OCI-LY3 (cell line): ENCODE results near the gene PTPRCAP.
"Not testable (repeated sequence)": the region's sequence is repeated elsewhere in the genome, so short reads cannot be mapped to it uniquely, and the experiment has no call there.

ENCODE experiments used
- H2AFZ ChIP-seq: fragments of 200-600, 300-600 bp; shearing (Covaris generic); 2 replicates; pipeline ENCODE4 v1.6.0; 2014; ENCODE audit warnings: antibody characterized with exemption, low read depth, low read length
- H3K27ac ChIP-seq: fragments of 200-600, 300-600 bp; sonication (generic); 2 replicates; pipeline ENCODE4 v1.5.1; 2014; ENCODE audit warnings: mild to moderate bottlenecking, low read length, moderate library complexity, mixed read lengths
- H3K27me3 ChIP-seq: fragments of 200-600, 300-600 bp; sonication (generic); 2 replicates; pipeline ENCODE4 v1.6.1; 2014; ENCODE audit warnings: low read depth, low read length, mixed read lengths
- H3K36me3 ChIP-seq: fragments of 200-600, 300-600 bp; sonication (generic); replicated peaks from 2 replicates; pipeline ENCODE3; 2014; ENCODE audit warnings: low read depth, low read length, mixed read lengths
- H3K4me1 ChIP-seq: fragments of 300-600, 200-600 bp; sonication (generic); 2 replicates; pipeline ENCODE4 v1.6.1; 2014; ENCODE audit warnings: low read length, mixed read lengths
- H3K4me2 ChIP-seq: fragments of 200-600, 300-600 bp; sonication (generic); 2 replicates; pipeline ENCODE4 v1.6.1; 2014; ENCODE audit warnings: low read length, mixed read lengths
- H3K4me3 ChIP-seq: fragments of 300-600, 200-600 bp; sonication (generic); 2 replicates; pipeline ENCODE4 v1.5.1; 2014; ENCODE audit warnings: antibody characterized with exemption, mild to moderate bottlenecking, low read length, moderate library complexity
- H3K79me2 ChIP-seq: fragments of 300-600, 200-600 bp; shearing (Covaris generic); 2 replicates; pipeline ENCODE4 v1.6.1; 2014; ENCODE audit warnings: mild to moderate bottlenecking, low read length, mixed read lengths
- H3K9ac ChIP-seq: fragments of 300-600, 200-600 bp; shearing (Covaris generic); 2 replicates; pipeline ENCODE4 v1.6.0; 2014; ENCODE audit warnings: mild to moderate bottlenecking, low read length, moderate library complexity
- H3K9me3 ChIP-seq: fragments of 200-600, 300-600 bp; shearing (Covaris generic); 2 replicates; pipeline ENCODE4 v1.6.1; 2014; ENCODE audit warnings: low read length, mixed read lengths; ENCODE audit not compliant: insufficient read depth
- H4K20me1 ChIP-seq: fragments of 200-600, 300-600 bp; sonication (generic); 2 replicates; pipeline ENCODE4 v1.6.1; 2016; ENCODE audit warnings: low read length, mixed read lengths; ENCODE audit not compliant: insufficient read depth
- CTCF ChIP-seq: fragments of 200-600, 300-600 bp; sonication (generic); IDR thresholded peaks from 2 replicates; pipeline ENCODE4 v1.5.1; 2014; ENCODE audit warnings: antibody characterized with exemption, low read length, low read depth
- EZH2phosphoT487 ChIP-seq: fragments of 200-600 bp; shearing (Covaris generic); IDR thresholded peaks from 2 replicates; pipeline ENCODE4 v1.6.1; 2018; ENCODE audit warnings: antibody characterized with exemption, mixed run types, low read depth

PTPRCAP gene

GRCh38 chr11:67483831-67484665 is 46.6 kb upstream of the PTPRCAP start:
- Histone ChIP-seq H2AFZ (no peak overlapping the region), H3K36me3 (peaks cover 14% of the 10 kb centered on the region), H3K9ac (peak overlapping the region; percentile 68), H3K4me1 (peaks cover 58% of the 10 kb centered on the region), H3K4me3 (peak overlapping the region; percentile 76), H3K9me3 (no peaks in the 10 kb centered on the region), H4K20me1 (peaks cover 10% of the 10 kb centered on the region; the same call in 1 of the 2 replicates), H3K27ac (peak overlapping the region; percentile 82), H3K79me2 (peaks cover 39% of the 10 kb centered on the region), H3K27me3 (0 out of 2 replicates have a peak, but pooled peaks cover 5% of the 10 kb centered on the region), H3K4me2 (peak overlapping the region; percentile 95)
- TF ChIP-seq CTCF (no peak), EZH2phosphoT487 (no peak)

GRCh38 chr11:67482827-67483798 is 45.6 kb upstream of the PTPRCAP start, which contains the start of gene AIP:
Gene AIP, plus strand, starts transcription at chr11:67483026. Its CDS starts 133 bp downstream, at chr11:67483159.
- H3K27ac ChIP-seq = peak within 1 kb of the TSS; percentile 82
- peak within 1 kb of the TSS; percentile 95 for H3K4me2 ChIP-seq
- peaks cover 13% of the 10 kb centered on the region for H3K36me3 ChIP-seq
- H3K9ac ChIP-seq = peak within 1 kb of the TSS; percentile 68
- peaks cover 38% of the 10 kb centered on the region for H3K79me2 ChIP-seq
- peaks cover 9% of the 10 kb centered on the region; the same call in 1 of the 2 replicates for H4K20me1 ChIP-seq
- H3K9me3 ChIP-seq = no peaks in the 10 kb centered on the region
- H3K4me3 ChIP-seq = peak within 1 kb of the TSS; percentile 76
- peaks cover 56% of the 10 kb centered on the region for H3K4me1 ChIP-seq
- H3K27me3 ChIP-seq = 0 out of 2 replicates have a peak, but pooled peaks cover 5% of the 10 kb centered on the region
- TF ChIP-seq EZH2phosphoT487 (no peak), CTCF (no peak)
- peak within 1 kb of the TSS; percentile 25 for H2AFZ ChIP-seq

- peaks cover 49% of the 10 kb centered on the region for H3K4me1 ChIP-seq
Observed at GRCh38 chr11:67482275-67482826, 44.9 kb upstream of the PTPRCAP start.

GRCh38 chr11:67477344-67478050 is 40.0 kb upstream of the PTPRCAP start:
- not testable (repeated sequence) for H3K4me1 ChIP-seq, H3K4me2 ChIP-seq, H3K27ac ChIP-seq, H3K79me2 ChIP-seq, H3K27me3 ChIP-seq, H3K9ac ChIP-seq, H3K36me3 ChIP-seq, H4K20me1 ChIP-seq, H3K9me3 ChIP-seq, H3K4me3 ChIP-seq, H2AFZ ChIP-seq

More at GRCh38 chr11:67482275-67482826, 44.9 kb upstream of the PTPRCAP start:
- H3K79me2 ChIP-seq = peaks cover 35% of the 10 kb centered on the region
- peak overlapping the region; percentile 95 for H3K4me2 ChIP-seq
- peak overlapping the region; percentile 82 for H3K27ac ChIP-seq
- H4K20me1 ChIP-seq = peaks cover 6% of the 10 kb centered on the region; the same call in 1 of the 2 replicates
- H3K36me3 ChIP-seq = peaks cover 7% of the 10 kb centered on the region
- H3K9ac ChIP-seq = peak overlapping the region; percentile 68
- TF ChIP-seq EZH2phosphoT487 (no peak), CTCF (no peak)
- peak overlapping the region; percentile 25 for H2AFZ ChIP-seq
- H3K4me3 ChIP-seq = peak overlapping the region; percentile 76
- H3K27me3 ChIP-seq = 0 out of 2 replicates have a peak, but pooled peaks cover 5% of the 10 kb centered on the region
- H3K9me3 ChIP-seq = no peaks in the 10 kb centered on the region

DNA sequence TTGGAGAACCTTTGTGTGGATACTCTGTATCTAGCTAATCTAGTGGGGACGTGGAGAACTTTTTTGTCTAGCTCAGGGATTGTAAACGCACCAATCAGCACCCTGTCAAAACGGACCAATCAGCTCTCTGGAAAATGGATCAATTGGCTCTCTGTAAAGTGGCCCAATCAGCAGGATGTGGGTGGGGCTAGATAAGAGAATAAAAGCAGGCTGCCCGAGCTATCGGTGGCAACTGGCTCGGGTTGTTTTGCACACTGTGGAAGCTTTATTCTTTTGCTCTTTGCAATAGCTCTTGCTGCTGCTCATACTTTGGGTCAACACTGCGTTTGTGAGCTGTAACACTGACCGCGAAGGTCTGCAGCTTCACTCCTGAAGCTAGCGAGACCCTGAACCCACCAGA is 39.2 kb upstream of the PTPRCAP start:
- H3K9ac ChIP-seq, H3K27me3 ChIP-seq, H3K4me2 ChIP-seq: not testable (repeated sequence)

More for the DNA sequence above, 39.2 kb upstream of the PTPRCAP start:
- not testable (repeated sequence) for H3K4me1 ChIP-seq, H4K20me1 ChIP-seq, H3K79me2 ChIP-seq, H2AFZ ChIP-seq, H3K36me3 ChIP-seq, H3K27ac ChIP-seq, H3K9me3 ChIP-seq, H3K4me3 ChIP-seq
